Spleen (tissue), 11 donors: ENCODE data around the gene OFD1. TPM values are rescaled to one million over a fixed set of nuclear protein-coding genes. Genes with fewer than 3 reads are reported as not detected.

Source experiments
- DNase-seq: peaks from one replicate; pipeline ENCODE4 v3.0.0-alpha.2; 2020
- H3K27ac ChIP-seq, 8 donors: fragments of 200-600 bp; sonication (generic) in 7 of 8; 1 replicate in 4 of 8; 2 replicates in 4 of 8; pipeline versions ENCODE4 v1.5.0 to v1.8.0; 2016 to 2021; ENCODE audit warnings: inconsistent platforms in 4 of 8, mild to moderate bottlenecking in 4 of 8, moderate library complexity in 1 of 8
- H3K27me3 ChIP-seq, 7 donors: fragments of 200-600 bp; sonication (generic) in 6 of 7; replicated peaks in 1 of 7; 1 replicate in 4 of 7; 2 replicates in 3 of 7; pipeline versions ENCODE4 v1.5.0 to v1.8.0; 2016 to 2021; ENCODE audit warnings: inconsistent platforms in 3 of 7, mild to moderate bottlenecking in 1 of 7
- H3K36me3 ChIP-seq, 6 donors: fragments of 200-600 bp; sonication (generic) in 5 of 6; 1 replicate in 4 of 6; 2 replicates in 2 of 6; pipeline versions ENCODE4 v1.5.0 to v1.8.0; 2016 to 2021; ENCODE audit warnings: inconsistent platforms in 2 of 6
- H3K4me1 ChIP-seq, 6 donors: fragments of 200-600 bp; sonication (generic) in 5 of 6; 1 replicate in 3 of 6; 2 replicates in 3 of 6; pipeline versions ENCODE4 v1.5.0 to v1.8.0; 2016 to 2021; ENCODE audit warnings: inconsistent platforms in 3 of 6
- H3K4me3 ChIP-seq, 8 donors: fragments of 200-600 bp; sonication (generic) in 7 of 8; 1 replicate in 4 of 8; 2 replicates in 4 of 8; pipeline versions ENCODE4 v1.5.0 to v1.8.0; 2016 to 2021; ENCODE audit warnings: inconsistent platforms in 4 of 8, mild to moderate bottlenecking in 4 of 8, moderate library complexity in 2 of 8
- H3K9me3 ChIP-seq, 8 donors: fragments of 200-600 bp; sonication (generic) in 7 of 8; 1 replicate in 4 of 8; 2 replicates in 4 of 8; pipeline versions ENCODE4 v1.5.0 to v1.8.0; 2016 to 2021; ENCODE audit warnings: inconsistent platforms in 4 of 8
- CTCF ChIP-seq, 11 experiments: fragments of 200-600 bp in 7 of 11; fragments of 450-650 bp in 4 of 11; sonication (generic) in 4 of 11; IDR thresholded peaks in 8 of 11; conservative IDR thresholded peaks in 3 of 11; 1 replicate in 7 of 11; 2 replicates in 4 of 11; pipeline versions ENCODE4 v1.4.0 to v1.8.0; 2016 to 2021; ENCODE audit warnings: antibody characterized with exemption in 11 of 11, inconsistent platforms in 4 of 11, mild to moderate bottlenecking in 1 of 11
- POLR2A ChIP-seq, 3 donors: fragments of 450-650 bp; IDR thresholded peaks; one replicate each; pipeline ENCODE4 v1.5.1; 2017; ENCODE audit warnings: antibody characterized with exemption in 3 of 3, mild to moderate bottlenecking in 1 of 3
- POLR2AphosphoS5 ChIP-seq, 3 donors: sonication (generic); formaldehyde crosslinking; IDR thresholded peaks; one replicate each; pipeline ENCODE4 v1.5.1; 2017; ENCODE audit warnings: antibody characterized with exemption in 3 of 3
- WGBS, 5 donors: extraction: QIAGEN DNeasy Blood & Tissue Kit in 3 of 5; methylation state at CpG; one replicate each; pipeline versions ENCODE4 v1.1.5 to v1.1.7; 2013 to 2018; 5-methylcytosine and 5-hydroxymethylcytosine counted together
- intact Hi-C: fragments of 100-400 bp; cut with DNase I; formaldehyde crosslinking; loops from one replicate; pipeline ENCODE4 v1.15.0; 2023; ENCODE audit warnings: low total_unique reads
- polyA plus RNA-seq, 3 donors: library from polyadenylated mRNA; stranded (reverse); fragments of 200-250 nt; gene quantifications; one replicate each; pipeline ENCODE4 v1.2.1, GENCODE V29; 2013
- total RNA-seq, 7 donors: library from RNA; depleted of rRNA in 3 of 7; stranded (reverse); fragments of >200 nt in 3 of 7; fragmentation: NEBNext Ultra II Directional in 4 of 7; extraction: Animal tissue kit (Norgen Biotek cat#: 25700) in 4 of 7; gene quantifications; one replicate each; pipeline versions ENCODE4 v1.1.0 to v1.2.1, GENCODE V29; 2016 to 2021
- donor health status: healthy with polysubstance abuse.
- donor health status: DM: no; HTN: no; CAD: no; lungs with moderate emphysema.
- donor health status: DM: no; HTN: no; CAD: no.
- donor health status: Bipolar disorder and iron deficiency.
- donor health status: healthy.
- donor health status: DM: no; HTN: no; CAD: no.
- donor health status: DM: yes; HTN: yes; CAD: no.

The OFD1 gene
- total and polyA plus RNA-seq, 10 donors = 33.6 to 138 (median 50.9) TPM

GRCh38 chrX:13805241-13805640 is 70.7 kb downstream of the OFD1 start:
- intact Hi-C loops = no loop called here
- H3K4me1 ChIP-seq = no peaks in the 10 kb centered on the region
- no peak overlapping the region for H3K27ac ChIP-seq
- 76 to 91% (median 86%) methylated on average over 2 of the region's 2 CpGs for WGBS, 5 donors
- H3K36me3 ChIP-seq = no peaks in the 10 kb centered on the region
- H3K27me3 ChIP-seq = peaks cover 0 to 19% (median 0%) of the 10 kb centered on the region in 7 donors
- peaks cover 0 to 2% (median 0%) of the 10 kb centered on the region in 8 donors for H3K9me3 ChIP-seq
- DNase-seq = no peak
- TF ChIP-seq POLR2AphosphoS5 (IDR thresholded peaks at IDR 0.05) = no peak
- TF ChIP-seq POLR2A (IDR thresholded peaks at IDR 0.05) = no peak
- no peak for TF ChIP-seq CTCF (IDR thresholded peaks at IDR 0.05 in 8 of 11, conservative IDR thresholded peaks at IDR 0.05 in 3 of 11)
- no peak overlapping the region for H3K4me3 ChIP-seq

GRCh38 chrX:13808293-13808692 is 73.7 kb downstream of the OFD1 start:
- intact Hi-C loops = no loop called here
- WGBS, 5 donors = 73 to 86% (median 81%) methylated on average over 4 of the region's 4 CpGs
- H3K27me3 ChIP-seq = peaks cover 0 to 15% (median 0%) of the 10 kb centered on the region in 7 donors
- TF ChIP-seq CTCF (IDR thresholded peaks at IDR 0.05 in 8 of 11, conservative IDR thresholded peaks at IDR 0.05 in 3 of 11) (no peak), POLR2A (IDR thresholded peaks at IDR 0.05) (no peak), POLR2AphosphoS5 (IDR thresholded peaks at IDR 0.05) (no peak)
- H3K36me3 ChIP-seq = no peaks in the 10 kb centered on the region
- H3K4me1 ChIP-seq = no peaks in the 10 kb centered on the region
- H3K27ac ChIP-seq = no peak overlapping the region
- no peaks in the 10 kb centered on the region for H3K9me3 ChIP-seq
- DNase-seq = no peak
- no peak overlapping the region for H3K4me3 ChIP-seq

- no peak for DNase-seq
- TF ChIP-seq CTCF (IDR thresholded peaks at IDR 0.05 in 8 of 11, conservative IDR thresholded peaks at IDR 0.05 in 3 of 11) (no peak), POLR2A (IDR thresholded peaks at IDR 0.05) (no peak), POLR2AphosphoS5 (IDR thresholded peaks at IDR 0.05) (no peak)
- intact Hi-C loops = no loop called here
- Histone ChIP-seq H3K9me3 (no peaks in the 10 kb centered on the region), H3K27me3 (peaks cover 0 to 9% (median 0%) of the 10 kb centered on the region in 7 donors), H3K36me3 (no peaks in the 10 kb centered on the region), H3K27ac (no peak overlapping the region), H3K4me3 (no peak overlapping the region), H3K4me1 (no peaks in the 10 kb centered on the region)
Measured at GRCh38 chrX:13808865-13809264, 74.3 kb downstream of the OFD1 start.

GRCh38 chrX:13815664-13816063 is 81.1 kb downstream of the OFD1 start:
- no peaks in the 10 kb centered on the region for H3K4me1 ChIP-seq
- intact Hi-C loops = no loop called here
- H3K36me3 ChIP-seq = no peaks in the 10 kb centered on the region
- DNase-seq = no peak
- H3K4me3 ChIP-seq = no peak overlapping the region
- H3K27me3 ChIP-seq = peaks cover 0 to 29% (median 0%) of the 10 kb centered on the region in 7 donors
- 84 to 92% (median 89%) methylated on average over 7 of the region's 7 CpGs for WGBS, 5 donors
- no peaks in the 10 kb centered on the region for H3K9me3 ChIP-seq
- TF ChIP-seq POLR2AphosphoS5 (IDR thresholded peaks at IDR 0.05) (no peak), POLR2A (IDR thresholded peaks at IDR 0.05) (no peak), CTCF (IDR thresholded peaks at IDR 0.05 in 8 of 11, conservative IDR thresholded peaks at IDR 0.05 in 3 of 11) (no peak)
- no peak overlapping the region for H3K27ac ChIP-seq
